ENCODE data around the gene RAD9A. TPM values are rescaled to one million over a fixed set of nuclear protein-coding genes. Genes with fewer than 3 reads are reported as not detected.

The RAD9A gene
- total RNA-seq, 1 experiment from 2014 or later = 20.9 TPM

DNA sequence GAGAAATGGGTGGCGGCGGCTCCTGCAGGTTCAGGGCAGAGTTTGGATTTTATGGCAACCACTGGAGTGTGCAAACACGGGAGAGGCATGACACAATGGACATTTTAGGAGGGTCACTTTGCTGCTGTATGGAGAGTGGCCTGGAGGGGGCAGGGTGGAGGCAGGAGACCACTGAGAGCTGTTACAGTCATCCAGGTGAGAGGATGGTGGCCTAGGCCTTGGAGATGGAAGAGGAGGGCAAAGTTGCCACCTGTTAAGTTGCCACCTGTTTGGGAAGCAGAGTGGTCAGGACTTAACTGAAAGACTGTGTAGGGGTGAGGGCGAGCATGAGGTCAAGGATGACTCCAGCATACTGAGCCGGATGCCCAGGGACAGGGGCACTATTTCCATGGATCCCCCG lies 2.3 kb upstream of the RAD9A start:
- WGBS (ENCODE audit: extremely low coverage, insufficient read length, low lambda C conversion rate) = no CpG with 5 or more reads among the region's 6 CpGs
- Mint-ChIP-seq H3K27ac (peak overlapping the region in 1 of 3 experiments; percentile 4; a peak in 2 of 7 replicates), H3K36me3 (ENCODE audit: insufficient read depth in 1 of 3, low read depth in 3 of 3) (peaks cover 7 to 12% (median 11%) of the 10 kb centered on the region in 3 experiments)

More for the DNA sequence above, 2.3 kb upstream of the RAD9A start:
- Histone ChIP-seq H2BK20ac (ENCODE audit: low read depth, low read length, poor library complexity, severe bottlenecking) (no peak overlapping the region), H4K8ac (replicated peaks; ENCODE audit: insufficient read length, low read depth, low read length) (no peak overlapping the region), H3K4me2 (ENCODE audit: insufficient read depth, insufficient read length, low read length) (no peak overlapping the region), H3K79me1 (ENCODE audit: insufficient read depth, low read depth, low read length, poor library complexity, severe bottlenecking) (no peaks in the 10 kb centered on the region), H3K23me2 (ENCODE audit: insufficient read length, low read depth, low read length, poor library complexity, severe bottlenecking) (peaks cover 13% of the 10 kb centered on the region), H3K23ac (ENCODE audit: insufficient read length, low read depth, low read length) (no peak overlapping the region), H3K9me3 (ENCODE audit: control insufficient read depth, low read depth, low read length) (no peaks in the 10 kb centered on the region), H3K79me2 (ENCODE audit: insufficient read depth, low read length) (no peaks in the 10 kb centered on the region), H3K9ac (ENCODE audit: extremely low read depth, insufficient read length, low read length) (no peak overlapping the region), H2AFZ (ENCODE audit: low read length) (no peak overlapping the region), H3K4ac (ENCODE audit: low read depth, low read length) (no peak overlapping the region), H4K91ac (ENCODE audit: insufficient read length, low read depth, low read length) (no peak overlapping the region), H3K27me3 (ENCODE audit: insufficient read depth, low read length) (no peaks in the 10 kb centered on the region; the same call in 1 of the 2 replicates), H2BK5ac (ENCODE audit: insufficient read length, low read length) (no peak overlapping the region), H2BK15ac (ENCODE audit: low read depth, low read length) (no peak overlapping the region), H3K18ac (ENCODE audit: insufficient read length, low read depth, low read length) (no peak overlapping the region), H4K5ac (ENCODE audit: insufficient read length, low read depth, low read length) (no peak overlapping the region), H3K4me1 (ENCODE audit: insufficient read depth, low read length) (no peaks in the 10 kb centered on the region; the same call in 1 of the 2 replicates), H2AK5ac (ENCODE audit: insufficient read length, low read length) (no peak overlapping the region), H2BK120ac (ENCODE audit: low read depth, low read length, poor library complexity, severe bottlenecking) (no peak overlapping the region), H3T11ph (ENCODE audit: low read length) (no peak overlapping the region), H3K27ac (ENCODE audit: insufficient read length, low read depth, low read length) (no peak overlapping the region), H3K56ac (ENCODE audit: insufficient read length, low read depth, low read length) (no peak overlapping the region), H2BK12ac (ENCODE audit: insufficient read length, low read depth, low read length) (no peak overlapping the region), H4K20me1 (ENCODE audit: control insufficient read depth, insufficient read depth, insufficient read length) (no peaks in the 10 kb centered on the region), H3K14ac (ENCODE audit: insufficient read depth, low read length) (no peak overlapping the region)
- Mint-ChIP-seq H3K4me1 (peaks cover 21 to 30% of the 10 kb centered on the region in 2 experiments), H3K9me3 (no peaks in the 10 kb centered on the region; a peak in 1 of 5 replicates), H3K4me3 (peak overlapping the region; percentile 50 to 71), H3K27me3 (ENCODE audit: low read depth) (peaks cover 15% of the 10 kb centered on the region)
- DNase-seq = peak; percentile 79
- TF ChIP-seq, protein P1, sequence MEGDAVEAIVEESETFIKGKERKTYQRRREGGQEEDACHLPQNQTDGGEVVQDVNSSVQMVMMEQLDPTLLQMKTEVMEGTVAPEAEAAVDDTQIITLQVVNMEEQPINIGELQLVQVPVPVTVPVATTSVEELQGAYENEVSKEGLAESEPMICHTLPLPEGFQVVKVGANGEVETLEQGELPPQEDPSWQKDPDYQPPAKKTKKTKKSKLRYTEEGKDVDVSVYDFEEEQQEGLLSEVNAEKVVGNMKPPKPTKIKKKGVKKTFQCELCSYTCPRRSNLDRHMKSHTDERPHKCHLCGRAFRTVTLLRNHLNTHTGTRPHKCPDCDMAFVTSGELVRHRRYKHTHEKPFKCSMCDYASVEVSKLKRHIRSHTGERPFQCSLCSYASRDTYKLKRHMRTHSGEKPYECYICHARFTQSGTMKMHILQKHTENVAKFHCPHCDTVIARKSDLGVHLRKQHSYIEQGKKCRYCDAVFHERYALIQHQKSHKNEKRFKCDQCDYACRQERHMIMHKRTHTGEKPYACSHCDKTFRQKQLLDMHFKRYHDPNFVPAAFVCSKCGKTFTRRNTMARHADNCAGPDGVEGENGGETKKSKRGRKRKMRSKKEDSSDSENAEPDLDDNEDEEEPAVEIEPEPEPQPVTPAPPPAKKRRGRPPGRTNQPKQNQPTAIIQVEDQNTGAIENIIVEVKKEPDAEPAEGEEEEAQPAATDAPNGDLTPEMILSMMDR (conservative IDR thresholded peaks at IDR 0.05) = peak; percentile 76

Measured in H9 (cell line).